Smooth muscle cell (in vitro differentiated cells): ENCODE results near the gene GLRA2. TPM values are rescaled to one million over a fixed set of nuclear protein-coding genes. Genes with fewer than 3 reads are reported as not detected.

Experiments
- DNase-seq: peaks from one replicate; lab custom pipeline; 2025; ENCODE audit not compliant: unreplicated experiment; lab: John Stamatoyannopoulos, UW
- H2AFZ ChIP-seq: fragments of 200-600 bp; sonication (generic); 2 replicates; pipeline ENCODE4 v1.6.0; 2016; ENCODE audit warnings: antibody characterized with exemption, low read depth, mild to moderate bottlenecking
- H3F3A ChIP-seq: fragments of 200-600 bp; sonication (generic); 2 replicates; pipeline ENCODE4 v1.6.0; 2017; ENCODE audit warnings: antibody characterized with exemption, low read depth
- H3K27ac ChIP-seq: fragments of 200-600 bp; sonication (generic); 2 replicates; pipeline ENCODE4 v1.5.1; 2016; ENCODE audit warnings: low read depth, mild to moderate bottlenecking
- H3K27me3 ChIP-seq: fragments of 200-600 bp; sonication (generic); 2 replicates; pipeline ENCODE4 v1.6.1; 2016; ENCODE audit warnings: low read depth, mild to moderate bottlenecking
- H3K36me3 ChIP-seq: fragments of 200-600 bp; sonication (generic); 2 replicates; pipeline ENCODE4 v1.5.1; 2016; ENCODE audit warnings: low read depth
- H3K4me1 ChIP-seq: fragments of 200-600 bp; sonication (generic); 2 replicates; pipeline ENCODE4 v1.5.1; 2016; ENCODE audit warnings: low read depth
- H3K4me2 ChIP-seq: fragments of 200-600 bp; sonication (generic); 2 replicates; pipeline ENCODE4 v1.6.0; 2016; ENCODE audit warnings: mild to moderate bottlenecking
- H3K4me3 ChIP-seq: fragments of 200-600 bp; sonication (generic); 2 replicates; pipeline ENCODE4 v1.5.1; 2016; ENCODE audit warnings: mild to moderate bottlenecking
- H3K79me2 ChIP-seq: fragments of 200-600 bp; sonication (generic); 2 replicates; pipeline ENCODE4 v1.6.0; 2016; ENCODE audit warnings: low read depth, mild to moderate bottlenecking
- H3K9ac ChIP-seq: fragments of 200-600 bp; sonication (generic); 2 replicates; pipeline ENCODE4 v1.6.0; 2016; ENCODE audit warnings: low read depth
- H3K9me3 ChIP-seq: fragments of 200-600 bp; sonication (generic); replicated peaks from 2 replicates; pipeline ENCODE4 v1.5.1; 2016; ENCODE audit warnings: low read depth
- H4K20me1 ChIP-seq: fragments of 200-600 bp; sonication (generic); 2 replicates; pipeline ENCODE4 v1.6.0; 2016; ENCODE audit warnings: low read depth
- CTCF ChIP-seq: fragments of 200-600 bp; sonication (generic); IDR thresholded peaks from 2 replicates; pipeline ENCODE4 v1.5.1; 2017; ENCODE audit warnings: borderline replicate concordance, mild to moderate bottlenecking, antibody characterized with exemption; ENCODE audit not compliant: insufficient read depth, poor library complexity, severe bottlenecking
- WGBS: methylation state at CpG from one replicate; pipeline ENCODE4 v1.1.7; 2016; ENCODE audit warnings: low lambda C conversion rate; 5-methylcytosine and 5-hydroxymethylcytosine counted together
- polyA plus RNA-seq: library from polyadenylated mRNA; unstranded; fragments of >200 nt; fragmentation: Nextera tagmentation; extraction: Ambion mirVana; gene quantifications from 2 replicates; pipeline ENCODE4 v1.2.1, GENCODE V29; 2016
- total RNA-seq: library from RNA; depleted of rRNA; stranded (reverse); fragments of >200 nt; gene quantifications from 2 replicates; pipeline ENCODE4 v1.2.3, GENCODE V29; 2014

GLRA2 gene
- total and polyA plus RNA-seq, 2 experiments from 2014 or later, result 3.0 TPM; not detected in 1

GRCh38 chrX:14694611-14695010 is 165.3 kb downstream of the GLRA2 start:
- no peaks in the 10 kb centered on the region for H4K20me1 ChIP-seq
- H3K9me3 ChIP-seq, result no peaks in the 10 kb centered on the region
- 67% methylated on average over 2 of the region's 2 CpGs for WGBS
- H3K79me2 ChIP-seq, result no peaks in the 10 kb centered on the region
- TF ChIP-seq CTCF, result no peak
- no peaks in the 10 kb centered on the region for H3K27me3 ChIP-seq
- no peaks in the 10 kb centered on the region for H3K4me1 ChIP-seq
- H3K9ac ChIP-seq, result no peak overlapping the region
- DNase-seq, result no peak
- no peak overlapping the region for H3K27ac ChIP-seq
- H2AFZ ChIP-seq, result no peak overlapping the region
- no peak overlapping the region for H3K4me3 ChIP-seq
- H3K36me3 ChIP-seq, result no peaks in the 10 kb centered on the region
- H3F3A ChIP-seq, result no peaks in the 10 kb centered on the region
- no peak overlapping the region for H3K4me2 ChIP-seq

GRCh38 chrX:14697451-14697850 is 168.1 kb downstream of the GLRA2 start:
- H3K9me3 ChIP-seq, result no peaks in the 10 kb centered on the region
- H3K27ac ChIP-seq, result no peak overlapping the region
- H2AFZ ChIP-seq, result no peak overlapping the region
- H3K9ac ChIP-seq, result no peak overlapping the region
- H3K4me2 ChIP-seq, result no peak overlapping the region
- no peaks in the 10 kb centered on the region for H3K4me1 ChIP-seq
- WGBS, result 71% methylated on average over 3 of the region's 3 CpGs
- peak; percentile 42 for TF ChIP-seq CTCF
- no peak for DNase-seq
- H3K36me3 ChIP-seq, result no peaks in the 10 kb centered on the region
- no peaks in the 10 kb centered on the region for H3K79me2 ChIP-seq
- H4K20me1 ChIP-seq, result no peaks in the 10 kb centered on the region
- no peak overlapping the region for H3K4me3 ChIP-seq
- H3F3A ChIP-seq, result no peaks in the 10 kb centered on the region
- H3K27me3 ChIP-seq, result no peaks in the 10 kb centered on the region

GRCh38 chrX:14698790-14699189 is 169.5 kb downstream of the GLRA2 start:
- Histone ChIP-seq H3K79me2 (no peaks in the 10 kb centered on the region), H3K27ac (no peak overlapping the region), H3K4me1 (no peaks in the 10 kb centered on the region), H3K4me3 (no peak overlapping the region), H3K36me3 (no peaks in the 10 kb centered on the region), H3K9me3 (no peaks in the 10 kb centered on the region), H4K20me1 (no peaks in the 10 kb centered on the region), H3F3A (no peaks in the 10 kb centered on the region), H3K9ac (no peak overlapping the region), H3K27me3 (no peaks in the 10 kb centered on the region), H2AFZ (no peak overlapping the region), H3K4me2 (no peak overlapping the region)
- WGBS, result 90% methylated on average over 3 of the region's 3 CpGs
- DNase-seq, result no peak
- no peak for TF ChIP-seq CTCF

- no peaks in the 10 kb centered on the region for H3K9me3 ChIP-seq
- WGBS, result 71% methylated on average over 5 of the region's 5 CpGs
- H3K36me3 ChIP-seq, result no peaks in the 10 kb centered on the region
Observed at GRCh38 chrX:14700982-14701381, 171.6 kb downstream of the GLRA2 start.

More at GRCh38 chrX:14700982-14701381, 171.6 kb downstream of the GLRA2 start:
- Histone ChIP-seq H3K4me3 (no peak overlapping the region), H3K4me1 (no peaks in the 10 kb centered on the region), H3K27ac (no peak overlapping the region), H3K27me3 (no peaks in the 10 kb centered on the region), H3K9ac (no peak overlapping the region), H3K79me2 (no peaks in the 10 kb centered on the region), H3K4me2 (no peak overlapping the region), H3F3A (no peaks in the 10 kb centered on the region), H2AFZ (no peak overlapping the region), H4K20me1 (no peaks in the 10 kb centered on the region)
- TF ChIP-seq CTCF, result no peak
- no peak for DNase-seq
